Panc1 (cell line): Measurements from ENCODE around the gene JPH3. TPM values are rescaled to one million over a fixed set of nuclear protein-coding genes. Genes with fewer than 3 reads are reported as not detected.

Experiments
- ATAC-seq: fragments of 200-7000 bp; cut with Tn5 transposase; 2 replicates; pipeline ENCODE4 v1.9.1; 2020; ENCODE audit warnings: mild to moderate bottlenecking, moderate library complexity
- BruUV-seq: library from RNA; stranded (reverse); fragments of 400-500 nt; replicated peaks from 2 replicates; lab custom pipeline; 2021; lab: Mats Ljungman, UMichigan
- CTCF ChIA-PET: fragments of 300-600 bp; sonication (Branson Sonifier 250); formaldehyde crosslinking; loops from one replicate; lab custom pipeline; 2022; ENCODE audit warnings: antibody characterized with exemption; lab: Charles Lee
- POLR2A ChIA-PET: fragments of 300-600 bp; sonication (Branson Sonifier 250); formaldehyde crosslinking; loops from one replicate; lab custom pipeline; 2022; ENCODE audit warnings: antibody characterized with exemption; lab: Charles Lee
- DNase-seq: peaks from one replicate; pipeline ENCODE4 v3.0.0-alpha.2; 2010; ENCODE audit warnings: low read depth, low spot score
- H3K27ac ChIP-seq: 2 replicates; pipeline ENCODE4 v1.5.1; 2011; ENCODE audit warnings: mild to moderate bottlenecking, low read length, inconsistent platforms
- H3K27me3 ChIP-seq: fragments of 200-500 bp; sonication (Bioruptor generic); 2 replicates; pipeline ENCODE4 v1.6.0; 2014; ENCODE audit warnings: low read length, inconsistent platforms; ENCODE audit not compliant: control insufficient read depth, insufficient read depth
- H3K36me3 ChIP-seq: fragments of 200-500 bp; sonication (Bioruptor generic); 2 replicates; pipeline ENCODE4 v1.5.1; 2014; ENCODE audit warnings: inconsistent platforms, mild to moderate bottlenecking, low read length, moderate library complexity; ENCODE audit not compliant: control insufficient read depth, insufficient read depth
- H3K4me1 ChIP-seq: 2 replicates; pipeline ENCODE4 v1.5.1; 2011; ENCODE audit warnings: inconsistent platforms, mild to moderate bottlenecking, low read length, moderate library complexity; ENCODE audit not compliant: control insufficient read depth, insufficient read depth
- H3K4me3 ChIP-seq, 2 experiments: 2 replicates each; pipeline ENCODE4 v1.5.1; 2011 to 2012; ENCODE audit warnings: low read depth in 2 of 2, low read length in 2 of 2, mild to moderate bottlenecking in 2 of 2, inconsistent platforms in 1 of 2, moderate library complexity in 1 of 2
- H3K9me3 ChIP-seq: fragments of 200-500 bp; sonication (Bioruptor generic); 2 replicates; pipeline ENCODE4 v1.5.1; 2014; ENCODE audit warnings: low read depth, mild to moderate bottlenecking, inconsistent platforms, low read length, moderate library complexity; ENCODE audit not compliant: control insufficient read depth, insufficient read depth
- CTCF ChIP-seq: fragments of 450-650 bp; IDR thresholded peaks from 2 replicates; pipeline ENCODE4 v1.5.1; 2017; ENCODE audit warnings: mild to moderate bottlenecking
- POLR2AphosphoS5 ChIP-seq: IDR thresholded peaks from 2 replicates; pipeline ENCODE4 v1.6.1; 2012; ENCODE audit warnings: mild to moderate bottlenecking, low read depth, low read length, moderate library complexity
- REST ChIP-seq, 2 experiments: IDR thresholded peaks; 2 replicates each; pipeline ENCODE4 v1.6.1; 2011 to 2012; ENCODE audit warnings: low read depth in 2 of 2, control low read depth in 1 of 2, low read length in 1 of 2, mild to moderate bottlenecking in 1 of 2, moderate library complexity in 1 of 2; ENCODE audit not compliant: insufficient read depth in 1 of 2
- SIN3A ChIP-seq: IDR thresholded peaks from 2 replicates; pipeline ENCODE4 v1.6.1; 2012; ENCODE audit warnings: low read depth, mild to moderate bottlenecking, low read length, moderate library complexity, borderline replicate concordance; ENCODE audit not compliant: insufficient read depth
- TCF7L2 ChIP-seq: IDR thresholded peaks from 2 replicates; pipeline ENCODE4 v1.6.1; 2011; ENCODE audit warnings: mild to moderate bottlenecking, low read depth, low read length, inconsistent platforms
- in situ Hi-C: cut with HindIII; loops from 2 replicates; pipeline ENCODE4 v1.10.0; 2016; ENCODE audit warnings: low sequenced_read_pairs, low pct_unique_long_range_greater_than_20kb
- intact Hi-C: fragments of 100-400 bp; cut with micrococcal nuclease; formaldehyde crosslinking; loops from one replicate; pipeline ENCODE4 v1.10.0; 2022; ENCODE audit not compliant: unreplicated experiment
- total RNA-seq: library from RNA; stranded (reverse); gene quantifications from one replicate; pipeline ENCODE4 v1.2.1, GENCODE V29; 2021; ENCODE audit not compliant: unreplicated experiment

Gene JPH3
- total RNA-seq, 1 experiment from 2014 or later: 1.2 TPM

GRCh38 chr16:87707097-87707496, 104.8 kb downstream of the JPH3 start:
- POLR2A ChIA-PET: no interaction called here
- BruUV-seq: no TSS peak
- no peak for DNase-seq
- Histone ChIP-seq H3K4me3 (no peak overlapping the region), H3K9me3 (no peaks in the 10 kb centered on the region), H3K4me1 (no peaks in the 10 kb centered on the region), H3K27ac (no peak overlapping the region), H3K36me3 (no peaks in the 10 kb centered on the region), H3K27me3 (no peaks in the 10 kb centered on the region)
- intact Hi-C loops (no loop called here), in situ Hi-C loops (no loop called here)
- TF ChIP-seq REST (IDR thresholded peaks at IDR 0.05; ENCODE audit: insufficient read depth in 1 of 2, low read depth in 2 of 2, low read length in 1 of 2) (no peak), CTCF (no peak), TCF7L2 (no peak), SIN3A (no peak), POLR2AphosphoS5 (no peak)
- CTCF ChIA-PET: no interaction called here
- no peak for ATAC-seq

GRCh38 chr16:87707714-87708580, 105.6 kb downstream of the JPH3 start:
- DNase-seq (no peak), ATAC-seq (no peak)
- intact Hi-C loops: no loop called here
- CTCF ChIA-PET: no interaction called here
- Histone ChIP-seq H3K9me3 (no peaks in the 10 kb centered on the region), H3K27ac (no peak overlapping the region), H3K36me3 (no peaks in the 10 kb centered on the region), H3K27me3 (no peaks in the 10 kb centered on the region), H3K4me3 (no peak overlapping the region), H3K4me1 (no peaks in the 10 kb centered on the region)
- POLR2A ChIA-PET: no interaction called here
- TF ChIP-seq REST (IDR thresholded peaks at IDR 0.05; ENCODE audit: insufficient read depth in 1 of 2, low read depth in 2 of 2, low read length in 1 of 2) (no peak), CTCF (no peak), SIN3A (no peak), POLR2AphosphoS5 (no peak), TCF7L2 (no peak)
- in situ Hi-C loops: no loop called here
- BruUV-seq: no TSS peak
